Karpas-422 (cell line): Measurements from ENCODE around the gene PNKP. TPM values are rescaled to one million over a fixed set of nuclear protein-coding genes. Genes with fewer than 3 reads are reported as not detected.

ENCODE experiments used
- DNase-seq: peaks from one replicate; pipeline ENCODE4 v3.0.0-alpha.2; 2015
- H2AFZ ChIP-seq: fragments of 200-600 bp; sonication (generic); 2 replicates; pipeline ENCODE4 v1.6.1; 2014; ENCODE audit warnings: antibody characterized with exemption, low read length, mixed read lengths
- H3K27ac ChIP-seq: fragments of 200-600 bp; sonication (generic); 2 replicates; pipeline ENCODE4 v1.5.1; 2014; ENCODE audit warnings: mild to moderate bottlenecking, low read length, moderate library complexity
- H3K27me3 ChIP-seq: fragments of 200-600 bp; sonication (generic); 2 replicates; pipeline ENCODE4 v1.6.1; 2014; ENCODE audit warnings: low read length, mixed read lengths
- H3K36me3 ChIP-seq: fragments of 200-600 bp; sonication (generic); 2 replicates; pipeline ENCODE4 v1.6.1; 2014; ENCODE audit warnings: low read length, mixed read lengths; ENCODE audit not compliant: insufficient read depth
- H3K4me1 ChIP-seq: fragments of 200-600 bp; sonication (generic); 2 replicates; pipeline ENCODE4 v1.6.1; 2014; ENCODE audit warnings: mild to moderate bottlenecking, low read length, mixed read lengths
- H3K4me2 ChIP-seq: fragments of 200-600 bp; sonication (generic); 2 replicates; pipeline ENCODE4 v1.6.1; 2014; ENCODE audit warnings: low read length, low read depth, mild to moderate bottlenecking; ENCODE audit not compliant: poor library complexity, severe bottlenecking
- H3K4me3 ChIP-seq: fragments of 200-600 bp; sonication (generic); 2 replicates; pipeline ENCODE4 v1.5.1; 2014; ENCODE audit warnings: mild to moderate bottlenecking, antibody characterized with exemption, low read length, mixed read lengths
- H3K79me2 ChIP-seq: fragments of 200-600 bp; sonication (generic); 2 replicates; pipeline ENCODE4 v1.6.1; 2014; ENCODE audit warnings: mild to moderate bottlenecking, low read length, mixed read lengths
- H3K9ac ChIP-seq: fragments of 200-600 bp; sonication (generic); 2 replicates; pipeline ENCODE4 v1.6.0; 2014; ENCODE audit warnings: low read length
- H3K9me2 ChIP-seq: fragments of 200-600 bp; sonication (generic), shearing (Covaris generic); replicated peaks from 2 replicates; pipeline ENCODE4 v1.6.0; 2014; ENCODE audit warnings: mild to moderate bottlenecking, low read length, moderate library complexity; ENCODE audit not compliant: insufficient read depth
- H3K9me3 ChIP-seq: fragments of 300-700, 200-600 bp; sonication (generic); 2 replicates; pipeline ENCODE4 v1.6.1; 2014; ENCODE audit warnings: low read length, mixed read lengths
- H4K20me1 ChIP-seq: fragments of 200-600 bp; sonication (generic); 2 replicates; pipeline ENCODE4 v1.6.1; 2014; ENCODE audit warnings: mild to moderate bottlenecking, antibody characterized with exemption, low read length, low read depth; ENCODE audit not compliant: insufficient read depth
- total RNA-seq: library from RNA; depleted of rRNA; stranded (reverse); fragments of >200 nt; shearing (Covaris generic); gene quantifications from 2 replicates; pipeline ENCODE4 v1.2.3, GENCODE V29; 2014; ENCODE audit warnings: low replicate concordance

PNKP gene
- total RNA-seq, 1 experiment from 2014 or later = 49.4 TPM

DNA sequence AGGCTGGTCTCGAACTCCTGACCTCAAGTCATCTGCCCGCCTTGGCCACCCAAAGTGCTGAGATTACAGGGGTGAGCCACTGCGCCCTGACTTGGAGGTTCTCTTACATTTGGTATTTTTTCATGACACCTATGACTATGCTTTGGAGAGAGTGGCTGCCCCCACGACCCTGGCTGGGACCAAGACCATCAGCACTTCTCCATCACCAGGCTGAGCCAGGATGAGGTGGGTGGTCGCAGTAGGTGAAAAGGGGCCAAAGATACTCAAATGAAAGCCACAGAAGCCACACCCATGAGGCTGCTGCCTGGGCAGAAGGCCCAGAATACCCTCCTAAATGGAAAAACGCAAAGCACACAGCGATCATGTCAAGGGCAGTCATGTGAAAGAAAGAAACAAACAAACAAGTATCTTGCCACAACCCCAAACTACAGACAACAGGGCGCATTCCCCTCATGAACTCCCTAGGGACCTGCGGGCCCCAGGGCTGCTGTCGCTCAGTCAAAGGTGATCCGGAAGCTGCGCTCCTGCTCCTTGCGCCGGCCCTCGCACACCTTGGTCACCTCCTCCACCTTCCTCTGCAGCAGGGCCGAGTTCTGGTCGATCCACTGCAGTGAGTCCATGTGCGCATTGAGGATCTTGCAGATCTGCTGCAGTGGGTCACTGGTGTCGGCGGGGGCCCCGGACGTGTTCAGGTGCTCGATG, 40.5 kb upstream of the PNKP start:
- Histone ChIP-seq H3K4me2 (no peak overlapping the region), H3K79me2 (no peaks in the 10 kb centered on the region), H3K27ac (no peak overlapping the region), H3K4me3 (no peak overlapping the region), H3K9ac (no peak overlapping the region), H4K20me1 (peaks cover 46% of the 10 kb centered on the region), H3K27me3 (no peaks in the 10 kb centered on the region), H3K9me2 (no peaks in the 10 kb centered on the region), H3K4me1 (peaks cover 8% of the 10 kb centered on the region), H3K36me3 (peaks cover 37% of the 10 kb centered on the region), H2AFZ (no peak overlapping the region), H3K9me3 (no peaks in the 10 kb centered on the region)
- no peak for DNase-seq

DNA sequence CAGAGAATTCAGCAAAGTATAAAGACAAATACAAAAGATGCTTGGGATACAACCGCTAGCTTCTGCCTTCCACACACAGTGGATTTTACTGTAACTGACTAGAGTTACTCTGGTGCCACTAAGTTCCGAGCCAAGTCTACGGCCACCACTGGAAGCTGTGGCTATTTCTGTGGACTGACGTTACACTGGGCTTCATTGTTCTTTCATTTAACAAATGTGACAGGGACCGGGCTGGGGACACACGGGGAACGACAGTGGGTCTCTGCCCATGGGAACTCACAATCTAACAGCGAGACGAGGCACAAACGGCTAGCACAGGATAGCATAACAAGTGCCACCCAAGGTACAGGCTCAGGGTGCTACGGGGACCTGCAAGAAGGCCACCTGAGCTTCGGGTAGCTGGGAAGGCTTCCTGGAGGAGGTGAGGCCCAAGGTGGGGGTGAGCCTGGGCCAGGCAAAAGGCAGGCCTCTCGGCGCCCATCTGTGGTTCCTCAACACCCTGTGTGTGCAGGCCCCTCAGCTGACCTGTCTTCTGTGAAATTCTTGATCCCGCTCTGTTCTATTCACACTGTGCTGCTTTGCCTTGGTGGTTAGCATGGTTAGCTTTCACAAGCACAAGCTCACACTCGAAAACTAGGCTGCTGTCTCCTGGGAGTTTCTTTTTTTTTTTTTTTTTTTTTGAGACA, 39.6 kb upstream of the PNKP start:
- DNase-seq = no peak
- Histone ChIP-seq H3K79me2 (no peaks in the 10 kb centered on the region), H3K9me2 (no peaks in the 10 kb centered on the region), H3K4me2 (no peak overlapping the region), H3K36me3 (peaks cover 30% of the 10 kb centered on the region), H4K20me1 (peaks cover 40% of the 10 kb centered on the region), H3K4me3 (no peak overlapping the region), H3K27me3 (no peaks in the 10 kb centered on the region), H3K9me3 (no peaks in the 10 kb centered on the region), H2AFZ (no peak overlapping the region), H3K9ac (no peak overlapping the region), H3K27ac (no peak overlapping the region), H3K4me1 (peaks cover 8% of the 10 kb centered on the region)

DNA sequence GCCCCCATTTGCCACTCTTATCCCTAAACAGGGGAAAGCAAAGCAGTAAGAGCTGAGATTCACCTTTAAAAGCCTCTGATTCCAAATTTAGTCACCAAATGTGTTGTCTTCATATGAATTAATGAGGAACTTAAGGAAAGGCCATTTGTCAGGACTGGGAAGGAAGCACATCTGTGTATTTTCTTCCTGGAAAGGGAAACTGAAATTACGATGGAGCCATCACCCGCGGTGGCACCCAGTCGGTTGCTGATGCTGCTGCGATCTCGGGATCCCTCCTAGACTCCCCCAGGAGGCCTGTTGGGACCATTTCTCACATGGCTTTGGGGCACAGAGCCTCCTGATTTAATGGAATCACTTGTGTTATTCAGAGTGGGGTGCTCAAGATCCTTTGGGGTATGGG, 36.8 kb upstream of the PNKP start:
- Histone ChIP-seq H3K79me2 (no peaks in the 10 kb centered on the region), H3K27me3 (no peaks in the 10 kb centered on the region), H3K4me1 (peaks cover 8% of the 10 kb centered on the region), H2AFZ (no peak overlapping the region), H3K9me2 (no peaks in the 10 kb centered on the region), H3K4me3 (no peak overlapping the region), H3K27ac (no peak overlapping the region), H3K9ac (no peak overlapping the region), H3K4me2 (no peak overlapping the region), H3K9me3 (no peaks in the 10 kb centered on the region), H3K36me3 (peaks cover 15% of the 10 kb centered on the region), H4K20me1 (peaks cover 23% of the 10 kb centered on the region)
- DNase-seq = no peak

DNA sequence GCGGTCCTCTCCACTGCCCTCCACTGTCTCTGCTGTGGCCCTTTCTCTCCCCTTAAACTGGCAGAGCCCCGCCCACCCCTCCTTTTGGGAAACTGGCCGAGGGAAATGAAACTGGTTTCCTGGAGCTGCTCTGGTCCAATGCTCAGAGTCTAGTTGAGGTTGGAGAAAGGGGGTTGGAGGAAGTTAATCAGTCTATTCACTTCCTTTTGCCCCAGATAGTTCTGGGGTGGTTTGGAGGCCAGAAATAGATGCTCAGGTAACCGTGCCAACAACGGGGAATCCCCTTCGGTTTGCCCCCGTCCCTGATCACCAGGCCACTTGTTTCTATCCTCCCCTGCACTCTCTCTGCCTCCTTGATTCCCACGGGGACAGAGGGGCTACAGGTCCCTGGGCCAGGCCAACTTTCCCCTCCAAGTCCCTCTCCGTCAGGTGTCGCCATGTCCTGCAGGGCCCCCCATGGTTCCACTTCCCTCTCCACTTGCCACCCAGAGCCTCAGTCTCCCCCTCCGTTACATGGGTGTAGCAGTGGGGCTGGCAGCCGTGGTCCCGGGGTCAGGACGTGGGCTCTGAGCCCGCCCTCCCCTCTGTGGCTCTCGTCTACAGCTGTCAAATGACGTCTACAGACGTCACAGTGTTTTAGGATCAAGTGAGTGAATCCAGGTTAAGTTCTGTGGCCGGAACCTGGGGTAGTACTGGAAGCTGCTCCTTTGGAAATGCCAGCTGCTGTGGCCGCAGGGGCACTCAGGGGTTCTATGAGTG, 29.7 kb upstream of the PNKP start, which contains the start of gene IL4I1:
IL4I1 (minus strand) TSS at position 25 of the 759 bp plus-strand sequence. CDS start 727 bp downstream, outside the sequence.
- H2AFZ ChIP-seq = no peak within 1 kb of the TSS

DNA sequence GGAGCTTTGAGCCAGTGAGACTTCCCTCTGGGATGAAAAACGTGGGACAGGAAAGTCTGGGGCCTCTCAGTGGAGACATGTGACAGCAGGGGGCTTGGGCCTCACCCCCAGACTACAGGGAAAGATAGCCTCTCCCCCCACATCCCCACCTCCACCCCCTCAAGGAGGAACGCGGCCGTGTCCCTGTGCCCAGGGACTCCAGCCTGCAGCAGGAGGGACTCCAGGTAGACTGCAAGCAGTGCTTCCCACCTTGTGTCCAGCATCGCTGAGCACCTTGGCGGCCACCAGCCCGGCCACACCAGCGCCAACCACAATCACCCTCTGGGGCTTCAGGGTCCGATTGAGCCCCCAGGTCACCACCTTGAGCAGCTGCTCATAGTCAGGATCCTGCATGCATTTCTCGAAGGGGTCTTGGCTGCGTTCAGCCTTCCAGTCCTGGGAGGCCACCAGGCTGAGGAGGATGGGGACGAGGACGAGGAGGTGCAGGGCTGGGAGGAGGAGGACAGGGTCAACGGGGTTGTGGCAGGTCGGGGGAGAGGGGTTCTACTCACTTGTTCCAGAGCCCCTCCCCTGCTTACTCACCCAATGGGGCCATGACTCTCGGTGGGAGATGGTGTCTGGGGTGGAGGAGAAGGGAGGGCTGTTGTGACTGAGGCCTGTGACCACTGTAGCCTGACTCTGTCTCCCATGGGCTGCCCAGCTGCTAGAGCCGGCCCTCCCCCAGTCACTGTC, 28.4 kb upstream of the PNKP start:
- H4K20me1 ChIP-seq = 0 out of 2 replicates have a peak, but pooled peaks cover 10% of the 10 kb centered on the region
- peaks cover 16% of the 10 kb centered on the region for H3K4me1 ChIP-seq
- peaks cover 3% of the 10 kb centered on the region; the same call in 1 of the 2 replicates for H3K27me3 ChIP-seq
- no peak overlapping the region for H2AFZ ChIP-seq
- no peak overlapping the region for H3K9ac ChIP-seq
- H3K9me3 ChIP-seq = no peaks in the 10 kb centered on the region
- H3K27ac ChIP-seq = no peak overlapping the region
- H3K4me2 ChIP-seq = no peak overlapping the region
- H3K9me2 ChIP-seq = no peaks in the 10 kb centered on the region
- H3K4me3 ChIP-seq = no peak overlapping the region
- no peaks in the 10 kb centered on the region for H3K36me3 ChIP-seq
- DNase-seq = no peak
- H3K79me2 ChIP-seq = no peaks in the 10 kb centered on the region

More for the DNA sequence above, 29.7 kb upstream of the PNKP start, which contains the start of gene IL4I1:
- H3K27me3 ChIP-seq = peaks cover 3% of the 10 kb centered on the region; the same call in 1 of the 2 replicates
- peaks cover 11% of the 10 kb centered on the region for H3K4me1 ChIP-seq
- H3K9ac ChIP-seq = no peak within 1 kb of the TSS
- H3K9me2 ChIP-seq = no peaks in the 10 kb centered on the region
- H4K20me1 ChIP-seq = 0 out of 2 replicates have a peak, but pooled peaks cover 10% of the 10 kb centered on the region
- no peak within 1 kb of the TSS for H3K27ac ChIP-seq
- no peaks in the 10 kb centered on the region for H3K79me2 ChIP-seq
- no peaks in the 10 kb centered on the region for H3K36me3 ChIP-seq
- H3K9me3 ChIP-seq = no peaks in the 10 kb centered on the region
- no peak for DNase-seq
- peak within 1 kb of the TSS; percentile 19 for H3K4me2 ChIP-seq
- no peak within 1 kb of the TSS for H3K4me3 ChIP-seq

DNA sequence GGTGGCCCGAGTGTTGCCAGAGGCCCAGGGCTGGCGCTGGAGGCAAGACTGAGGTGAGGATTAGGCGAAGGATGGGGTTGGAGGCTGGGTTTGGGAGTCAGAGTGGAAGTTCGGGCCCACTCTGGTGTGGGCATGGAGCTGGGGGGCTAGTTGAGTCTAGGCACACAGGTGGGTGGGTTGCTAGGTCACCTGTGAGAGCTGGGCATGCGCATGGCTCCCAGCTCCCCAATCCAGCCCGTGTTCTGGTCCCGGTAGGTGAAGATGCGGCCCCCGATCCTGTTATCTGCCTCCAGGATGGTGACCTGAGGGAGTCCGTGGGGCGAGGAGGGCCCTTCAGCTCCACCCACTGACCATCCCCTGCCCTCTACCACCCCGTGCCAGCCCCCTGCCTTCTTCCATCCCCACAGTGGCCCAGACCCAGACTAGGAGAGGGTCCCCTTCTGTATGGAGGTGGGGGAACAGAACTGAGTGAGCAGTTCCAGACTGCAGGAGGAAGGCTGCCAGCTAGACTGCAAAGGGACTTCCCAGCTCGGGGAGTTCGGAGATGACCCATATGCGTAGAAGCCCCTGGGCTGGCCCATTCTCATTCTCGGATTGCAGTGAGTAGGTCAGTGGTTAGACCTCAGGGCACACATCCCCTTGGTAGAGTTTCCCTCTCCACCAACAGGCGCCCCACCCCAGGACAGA, 27.6 kb upstream of the PNKP start:
- H3K9ac ChIP-seq = no peak overlapping the region
- H2AFZ ChIP-seq = no peak overlapping the region
- H3K27me3 ChIP-seq = peaks cover 3% of the 10 kb centered on the region; the same call in 1 of the 2 replicates
- H3K9me2 ChIP-seq = no peaks in the 10 kb centered on the region
- H3K79me2 ChIP-seq = no peaks in the 10 kb centered on the region
- no peaks in the 10 kb centered on the region for H3K36me3 ChIP-seq
- no peak for DNase-seq
- H4K20me1 ChIP-seq = 0 out of 2 replicates have a peak, but pooled peaks cover 10% of the 10 kb centered on the region
- no peak overlapping the region for H3K4me2 ChIP-seq
- H3K9me3 ChIP-seq = no peaks in the 10 kb centered on the region
- H3K4me3 ChIP-seq = no peak overlapping the region
- no peak overlapping the region for H3K27ac ChIP-seq
- peaks cover 22% of the 10 kb centered on the region for H3K4me1 ChIP-seq

DNA sequence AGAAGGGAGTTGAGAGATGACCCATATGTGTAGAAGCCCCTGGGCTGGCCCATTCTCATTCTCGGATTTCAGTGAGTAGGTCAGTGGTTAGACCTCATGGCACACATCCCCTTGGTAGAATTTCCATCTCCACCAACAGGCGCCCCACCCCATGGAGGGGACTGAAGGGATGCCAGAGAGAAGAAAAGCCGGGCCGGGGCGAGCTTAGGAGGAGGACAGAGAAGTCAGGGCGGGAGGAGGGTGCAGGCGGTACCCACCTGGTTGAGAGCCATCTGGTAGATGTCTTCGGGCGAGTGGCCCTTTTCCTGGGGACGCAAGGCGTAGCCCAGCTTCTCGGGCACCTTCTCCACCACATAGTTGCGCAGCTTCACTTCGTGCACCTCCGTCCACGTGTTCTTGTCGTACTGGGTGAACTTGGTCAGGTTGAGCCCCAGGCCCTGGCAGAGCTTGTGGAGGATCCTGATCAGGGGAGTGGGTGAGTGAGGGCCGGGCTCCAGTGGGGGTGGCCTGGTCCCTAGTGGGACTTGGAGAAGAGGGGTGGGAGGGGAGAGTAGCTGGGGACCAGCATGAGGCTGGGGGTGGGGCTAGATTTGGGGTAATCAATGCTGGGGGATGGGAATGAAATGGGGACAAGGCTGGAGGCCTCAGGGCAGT, 26.8 kb upstream of the PNKP start:
- Histone ChIP-seq H2AFZ (no peak overlapping the region), H3K36me3 (no peaks in the 10 kb centered on the region), H3K27ac (no peak overlapping the region), H3K4me1 (peaks cover 26% of the 10 kb centered on the region), H3K4me3 (no peak overlapping the region), H3K9me2 (no peaks in the 10 kb centered on the region), H3K4me2 (no peak overlapping the region), H3K79me2 (no peaks in the 10 kb centered on the region), H3K9ac (no peak overlapping the region), H3K9me3 (no peaks in the 10 kb centered on the region), H3K27me3 (peaks cover 3% of the 10 kb centered on the region; the same call in 1 of the 2 replicates), H4K20me1 (0 out of 2 replicates have a peak, but pooled peaks cover 10% of the 10 kb centered on the region)
- no peak for DNase-seq
